H1 (cell line): ENCODE measurements around the gene SSR2. TPM values are rescaled to one million over a fixed set of nuclear protein-coding genes. Genes with fewer than 3 reads are reported as not detected.

ENCODE experiments used
- HDAC6 ChIP-seq: IDR thresholded peaks from one replicate; pipeline ENCODE4 v1.7.1; 2012; ENCODE audit warnings: low read depth, mild to moderate bottlenecking, inconsistent platforms, low read length, moderate library complexity
- KDM4A ChIP-seq: IDR thresholded peaks from one replicate; pipeline ENCODE4 v1.7.1; 2012; ENCODE audit warnings: low read depth, mild to moderate bottlenecking, moderate library complexity, low read length, inconsistent platforms; ENCODE audit not compliant: severe bottlenecking
- NRF1 ChIP-seq: IDR thresholded peaks from 2 replicates; pipeline ENCODE4 v1.6.1; 2011; ENCODE audit warnings: mild to moderate bottlenecking, low read depth, low read length, improper control_type of control experiment
- TAF7 ChIP-seq: optimal IDR thresholded peaks from 2 replicates; pipeline ENCODE3; 2011; ENCODE audit warnings: low read depth, mild to moderate bottlenecking, inconsistent platforms, low read length, moderate library complexity, borderline replicate concordance
- polyA plus RNA-seq, 7 experiments: library from polyadenylated mRNA; depleted of rRNA in 3 of 7; stranded (reverse) in 5 of 7; unstranded in 2 of 7; fragments of >200 nt in 5 of 7; fragments of 200-250 nt in 2 of 7; gene quantifications; 1 replicate in 5 of 7; 2 replicates in 1 of 7; 4 replicates in 1 of 7; pipeline versions ENCODE4 v1.2.1 to v1.2.3, GENCODE V29; 2011 to 2013; ENCODE audit warnings: missing spikeins in 2 of 7, mixed read lengths in 2 of 7
- total RNA-seq: library from RNA; stranded (reverse); fragmentation: NEBNext Ultra II Directional; extraction: Animal tissue kit (Norgen Biotek cat#: 25700); gene quantifications from 2 replicates; pipeline ENCODE4 v1.2.1, GENCODE V29; 2021
- TF ChIP-seq, protein P1 (sequence below), 3 experiments: IDR thresholded peaks; 1 replicate in 2 of 3; 2 replicates in 1 of 3; pipeline versions ENCODE4 v1.5.1 to v1.6.1; 2011; ENCODE audit warnings: low read length in 3 of 3, mild to moderate bottlenecking in 3 of 3, inconsistent platforms in 2 of 3, low read depth in 1 of 3, moderate library complexity in 1 of 3; ENCODE audit not compliant: insufficient read depth in 1 of 3; ENCODE audit errors: control extremely low read depth in 1 of 3

SSR2 gene
- total and polyA plus RNA-seq, 2 of the 8 experiments (the other 6 are each of a cell fraction or from before 2014, with no cell fraction given), result 190 to 648 TPM

DNA sequence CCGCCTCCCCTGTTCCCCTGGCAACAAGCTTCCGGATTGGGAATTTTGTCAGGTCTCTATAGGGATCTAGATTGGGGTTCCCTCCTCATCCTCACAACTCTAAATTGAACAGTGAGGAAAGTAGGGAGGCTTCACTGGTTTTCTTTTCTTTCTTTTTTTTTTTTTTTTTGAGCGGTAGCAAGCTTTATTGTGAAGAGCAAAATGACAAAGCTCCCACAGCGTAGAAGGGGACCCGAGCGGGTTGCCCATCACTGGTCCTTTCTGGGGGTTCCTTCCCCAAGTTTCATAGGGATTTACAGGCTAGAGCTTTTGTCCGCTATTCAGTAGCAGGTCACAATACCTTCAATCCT lies 52.7 kb downstream of the SSR2 start (continued):
- TF ChIP-seq, protein P1, sequence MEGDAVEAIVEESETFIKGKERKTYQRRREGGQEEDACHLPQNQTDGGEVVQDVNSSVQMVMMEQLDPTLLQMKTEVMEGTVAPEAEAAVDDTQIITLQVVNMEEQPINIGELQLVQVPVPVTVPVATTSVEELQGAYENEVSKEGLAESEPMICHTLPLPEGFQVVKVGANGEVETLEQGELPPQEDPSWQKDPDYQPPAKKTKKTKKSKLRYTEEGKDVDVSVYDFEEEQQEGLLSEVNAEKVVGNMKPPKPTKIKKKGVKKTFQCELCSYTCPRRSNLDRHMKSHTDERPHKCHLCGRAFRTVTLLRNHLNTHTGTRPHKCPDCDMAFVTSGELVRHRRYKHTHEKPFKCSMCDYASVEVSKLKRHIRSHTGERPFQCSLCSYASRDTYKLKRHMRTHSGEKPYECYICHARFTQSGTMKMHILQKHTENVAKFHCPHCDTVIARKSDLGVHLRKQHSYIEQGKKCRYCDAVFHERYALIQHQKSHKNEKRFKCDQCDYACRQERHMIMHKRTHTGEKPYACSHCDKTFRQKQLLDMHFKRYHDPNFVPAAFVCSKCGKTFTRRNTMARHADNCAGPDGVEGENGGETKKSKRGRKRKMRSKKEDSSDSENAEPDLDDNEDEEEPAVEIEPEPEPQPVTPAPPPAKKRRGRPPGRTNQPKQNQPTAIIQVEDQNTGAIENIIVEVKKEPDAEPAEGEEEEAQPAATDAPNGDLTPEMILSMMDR (IDR thresholded peaks at IDR 0.05; ENCODE audit: control extremely low read depth in 1 of 3, insufficient read depth in 1 of 3, low read depth in 1 of 3, low read length in 3 of 3), result no peak
- TF ChIP-seq NRF1 (no peak), TAF7 (no peak), HDAC6 (no peak), KDM4A (no peak)
